Stimulated activated CD4-positive, alpha-beta T cell treated with anti-CD3 and anti-CD28 coated beads, Interleukin-15, amount 100 ng/mL, for 1 hour (primary cell): Measurements from ENCODE around the gene MCM8.

Experiments
- DNase-seq, 2 donors: peaks; one replicate each; pipeline ENCODE4 v3.0.0-alpha.2; 2020; ENCODE audit warnings: low read depth in 1 of 2, low spot score in 1 of 2

Gene MCM8

DNA sequence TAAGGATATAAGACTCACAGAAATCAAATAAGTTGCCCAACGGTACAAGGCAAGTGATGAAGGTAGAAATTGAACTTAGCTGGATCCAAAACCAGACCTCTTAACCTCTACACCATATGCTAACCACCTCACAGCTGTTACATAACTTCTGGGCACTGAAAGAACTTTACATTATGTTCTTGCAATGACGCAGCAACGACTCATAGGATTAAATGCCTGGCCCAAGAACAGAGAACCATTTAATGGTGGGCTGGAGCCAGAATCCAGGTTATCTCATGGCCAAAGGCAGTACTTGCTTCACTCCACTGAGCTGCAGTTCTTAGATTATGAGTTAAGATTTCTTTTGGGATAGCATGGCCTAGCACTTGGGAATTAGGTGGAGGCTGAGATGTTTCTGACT lies 4.5 kb upstream of the MCM8 start:
- DNase-seq: no peak

DNA sequence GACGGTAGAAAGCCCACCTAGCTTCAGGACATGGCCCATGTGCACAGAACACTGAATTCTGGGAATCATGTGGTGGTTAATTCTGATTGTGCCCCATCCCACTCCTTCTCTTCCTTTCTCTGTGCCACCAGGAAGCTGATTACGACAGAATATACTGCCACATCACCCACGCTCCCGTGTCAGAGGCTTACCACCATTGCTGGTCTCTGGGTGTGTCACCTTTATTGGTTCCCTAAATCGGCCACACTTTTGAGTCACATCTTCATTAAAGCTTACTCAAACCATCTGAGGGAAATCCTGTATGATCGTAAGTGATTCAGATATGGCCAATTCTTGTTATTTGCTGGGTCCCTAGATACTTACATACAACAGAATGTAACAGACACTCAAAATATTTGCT lies 3.2 kb upstream of the MCM8 start:
- DNase-seq: no peak

DNA sequence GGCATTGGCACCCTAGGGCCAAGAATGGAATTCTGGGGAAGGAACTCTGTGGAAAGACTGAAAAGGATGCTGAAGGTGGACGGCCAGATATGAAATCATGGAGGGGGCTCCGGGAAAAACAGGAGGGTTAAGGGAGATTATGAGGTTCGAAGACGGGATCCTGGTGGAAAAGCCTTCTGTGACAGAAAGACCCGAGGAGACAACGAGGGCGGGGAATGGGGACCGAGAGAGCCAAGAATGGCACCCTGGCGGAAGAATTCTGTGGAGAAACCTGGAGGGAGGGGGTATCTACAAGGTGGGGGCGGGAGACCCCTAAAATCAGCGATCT lies 545 bp upstream of the MCM8 start:
- DNase-seq: no peak

GRCh38 chr20:5967469-5967868 lies 17.0 kb downstream of the MCM8 start:
- DNase-seq: no peak

GRCh38 chr20:5968462-5968861 lies 18.0 kb downstream of the MCM8 start:
- no peak for DNase-seq

GRCh38 chr20:5969348-5969935 lies 19.0 kb downstream of the MCM8 start:
- DNase-seq: no peak

DNA sequence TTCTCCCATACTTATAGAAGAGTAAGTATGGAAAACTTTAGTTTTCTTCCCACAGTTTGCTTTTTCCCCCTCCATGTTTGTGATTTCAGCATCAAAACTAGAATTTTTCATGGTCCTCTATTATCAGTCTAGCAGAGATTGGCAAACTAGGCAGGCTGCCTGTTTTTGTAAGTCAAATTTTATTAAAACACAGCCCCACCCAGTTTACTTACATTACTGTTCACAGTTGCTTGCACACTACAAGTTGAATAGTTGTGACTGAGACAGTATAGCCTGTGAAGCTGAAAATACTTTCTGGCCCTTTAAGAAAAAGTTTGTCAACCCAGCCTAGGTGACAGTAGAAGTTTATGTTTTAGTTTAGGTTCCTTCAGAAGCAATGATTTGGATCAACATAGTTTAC lies 19.5 kb downstream of the MCM8 start:
- no peak for DNase-seq

- DNase-seq: no peak
Measured at GRCh38 chr20:5970381-5970780, 19.9 kb downstream of the MCM8 start.

GRCh38 chr20:5971203-5971602 lies 20.8 kb downstream of the MCM8 start:
- no peak for DNase-seq

DNA sequence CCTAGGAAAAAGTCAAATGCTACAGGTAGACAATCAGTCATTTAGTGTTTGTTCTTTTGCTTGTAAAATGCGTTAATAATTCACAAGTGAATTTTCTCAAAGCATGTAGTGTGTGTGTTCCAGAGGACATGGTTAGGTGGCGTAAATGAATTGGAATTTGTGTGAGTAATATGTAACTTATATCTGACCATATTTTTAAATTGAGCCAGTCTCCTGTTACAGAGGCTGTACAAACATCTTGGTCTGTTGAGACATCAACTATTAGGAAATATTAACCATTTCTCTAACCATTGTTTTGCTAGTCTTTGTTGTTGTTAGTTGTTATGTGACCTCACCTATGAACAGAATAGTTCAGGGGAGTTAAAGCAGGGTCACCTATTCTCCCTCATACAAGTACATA lies 22.7 kb downstream of the MCM8 start:
- DNase-seq: no peak

DNA sequence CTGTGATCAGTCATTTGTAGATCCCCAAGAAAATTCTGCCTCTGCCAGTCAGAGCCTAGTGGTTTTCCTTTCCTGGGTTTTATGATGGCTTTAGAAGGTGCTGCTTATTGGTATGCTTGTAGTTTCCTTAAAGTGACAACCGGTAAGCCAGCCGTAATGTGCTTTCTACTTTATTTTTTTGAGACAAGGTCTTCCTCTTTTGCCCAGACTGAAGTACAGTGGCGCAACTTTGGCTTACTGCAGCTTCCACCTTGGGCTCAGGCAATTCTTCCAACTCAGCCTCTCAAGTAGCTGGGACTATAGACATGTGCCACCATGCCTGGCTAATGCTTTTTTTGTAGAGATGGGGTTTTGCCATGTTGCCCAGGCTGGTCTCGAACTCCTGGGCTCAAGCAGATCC lies 23.5 kb downstream of the MCM8 start:
- DNase-seq: no peak

GRCh38 chr20:5974531-5974930 lies 24.1 kb downstream of the MCM8 start:
- DNase-seq: no peak

DNA sequence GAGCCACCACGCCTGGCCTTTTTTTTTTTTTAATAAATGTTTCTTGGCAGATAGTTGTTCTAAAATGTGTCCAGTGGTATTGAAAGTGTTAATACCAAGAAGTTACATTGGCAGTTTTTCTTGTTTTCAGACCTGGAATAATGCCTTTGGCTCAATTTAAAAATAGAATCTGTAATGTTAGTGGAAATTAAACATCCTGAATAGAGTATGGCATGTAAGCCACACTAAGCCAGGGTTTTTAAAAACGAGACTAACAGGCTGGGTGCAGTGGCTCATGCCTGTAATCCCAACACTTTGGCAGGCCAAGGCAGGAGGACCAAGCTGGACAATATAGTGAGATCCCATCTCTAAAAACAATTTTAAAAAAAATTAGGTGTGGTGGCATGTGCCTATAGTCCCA lies 25.3 kb downstream of the MCM8 start:
- no peak for DNase-seq

GRCh38 chr20:5977223-5977622 lies 26.8 kb downstream of the MCM8 start:
- no peak for DNase-seq

GRCh38 chr20:5977975-5978374 lies 27.5 kb downstream of the MCM8 start:
- no peak for DNase-seq

- no peak for DNase-seq
Measured at GRCh38 chr20:5979801-5980200, 29.3 kb downstream of the MCM8 start.

DNA sequence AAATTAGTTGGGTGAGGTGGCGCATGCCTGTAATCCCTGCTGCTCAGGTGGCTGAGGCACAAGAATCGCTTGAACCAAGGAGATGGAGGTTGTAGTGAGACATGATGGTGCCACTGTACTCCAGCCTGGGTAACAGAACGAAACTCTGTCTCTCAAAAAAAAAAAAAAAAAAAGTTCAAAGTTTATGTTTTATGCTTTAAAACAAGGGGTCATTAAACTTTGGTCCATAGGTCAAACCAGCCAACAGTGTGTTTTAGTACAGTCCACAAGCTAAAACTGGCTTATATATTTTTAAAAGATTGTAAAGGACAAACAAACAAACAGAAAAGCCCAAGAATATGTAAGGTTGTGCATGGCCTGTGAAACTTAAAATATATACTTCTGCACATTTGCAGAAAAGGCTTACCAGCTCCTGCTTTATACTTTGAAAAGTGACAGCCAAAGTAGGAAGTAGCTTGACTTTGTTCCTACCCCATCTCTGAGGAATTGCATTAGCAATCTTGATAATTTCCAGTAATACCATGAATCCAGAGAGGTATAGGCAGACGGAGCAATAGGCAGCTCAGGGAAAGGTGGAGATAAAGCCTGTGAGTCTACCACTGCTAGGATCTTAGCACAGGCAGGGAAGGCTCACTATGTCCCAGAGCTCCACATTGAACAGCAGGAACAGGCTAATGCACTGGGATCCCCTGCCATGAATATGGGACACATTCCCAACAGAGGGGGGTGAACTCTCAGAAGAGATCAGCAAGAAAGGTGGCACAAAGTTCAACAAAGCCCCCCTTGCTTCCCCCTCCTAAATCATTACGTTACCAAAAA lies 30.5 kb downstream of the MCM8 start:
- no peak for DNase-seq

DNA sequence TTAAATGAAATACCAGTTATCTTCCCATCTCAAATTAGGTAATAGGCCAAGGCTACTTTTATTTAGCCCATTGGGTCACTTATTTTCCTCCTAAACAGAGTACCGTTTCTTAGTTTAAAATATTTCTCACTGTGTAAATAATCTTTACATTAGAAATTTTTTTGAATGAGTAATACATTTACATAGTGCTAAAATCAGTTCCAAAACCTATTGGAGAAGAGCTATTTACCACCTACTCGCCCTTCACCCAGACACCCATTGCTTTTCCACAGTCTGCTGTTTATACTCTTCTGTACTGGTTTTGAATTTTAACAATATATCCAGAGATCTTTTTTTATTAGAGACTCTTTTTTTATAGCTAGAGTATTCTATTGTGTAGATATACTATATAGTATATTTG lies 36.9 kb downstream of the MCM8 start:
- no peak for DNase-seq

GRCh38 chr20:5989539-5989938 lies 39.1 kb downstream of the MCM8 start:
- no peak for DNase-seq

GRCh38 chr20:5990946-5991345 lies 40.5 kb downstream of the MCM8 start:
- no peak for DNase-seq

DNA sequence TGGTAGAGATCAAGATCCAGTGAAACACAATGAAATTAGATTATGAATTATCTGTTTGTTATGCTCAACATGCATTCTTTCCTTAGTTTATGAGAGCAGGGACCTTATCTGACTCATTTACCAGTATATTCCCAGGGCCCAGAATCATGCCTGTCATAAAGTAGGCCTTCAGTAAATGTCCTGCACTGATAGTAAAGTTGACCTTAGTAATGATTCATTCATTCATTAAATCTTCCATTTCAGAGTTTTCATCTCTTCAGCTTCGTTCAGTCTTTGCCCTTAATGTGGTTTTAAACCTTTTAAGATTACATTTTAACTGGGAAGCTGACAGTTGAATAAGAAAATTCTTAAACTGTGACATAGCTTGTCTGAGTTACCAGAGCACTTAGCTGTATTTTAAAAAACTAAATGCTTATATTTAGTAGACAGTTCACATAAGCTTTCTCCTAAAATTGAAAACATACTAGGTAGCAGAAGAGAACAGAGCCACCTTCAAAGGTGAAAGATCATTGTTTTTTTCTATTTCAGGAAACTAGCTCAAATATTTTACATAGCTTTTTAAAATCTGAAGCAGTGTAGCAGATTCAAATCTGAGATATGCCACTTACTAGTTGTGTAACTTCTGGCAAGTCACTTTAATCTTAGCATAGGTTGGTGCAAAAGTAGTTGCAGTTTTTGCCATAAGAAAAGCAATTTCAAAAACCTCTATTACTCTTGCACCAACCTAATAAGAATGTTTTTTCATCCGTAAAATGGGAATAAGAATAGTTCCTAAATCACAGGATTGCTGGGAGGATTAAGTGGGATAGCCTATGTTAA lies 41.4 kb downstream of the MCM8 start:
- DNase-seq: no peak

- DNase-seq: no peak
Measured at GRCh38 chr20:5996765-5997164, 46.3 kb downstream of the MCM8 start.
